Osteoblast (primary cell): Measurements from ENCODE around the gene TMEM212. TPM values are rescaled to one million over a fixed set of nuclear protein-coding genes. Genes with fewer than 3 reads are reported as not detected.

ENCODE experiments used
- DNase-seq: peaks from one replicate; pipeline ENCODE4 v3.0.0; 2011; ENCODE audit warnings: low spot score, mixed read lengths; ENCODE audit not compliant: insufficient read length; ENCODE audit errors: missing footprints
- H2AFZ ChIP-seq: 2 replicates; pipeline ENCODE4 v1.6.0; 2011; ENCODE audit warnings: mild to moderate bottlenecking, low read length
- H3K27ac ChIP-seq: 2 replicates; pipeline ENCODE4 v1.5.1; 2011; ENCODE audit warnings: mild to moderate bottlenecking, low read depth, low read length, moderate library complexity
- H3K27me3 ChIP-seq: 2 replicates; pipeline ENCODE4 v1.6.0; 2012; ENCODE audit warnings: mild to moderate bottlenecking, control low read depth, inconsistent platforms, low read length, moderate library complexity; ENCODE audit not compliant: insufficient read depth
- H3K36me3 ChIP-seq: 2 replicates; pipeline ENCODE4 v1.5.1; 2011; ENCODE audit warnings: mild to moderate bottlenecking, low read length, control low read depth, moderate library complexity; ENCODE audit not compliant: insufficient read depth
- H3K4me1 ChIP-seq: 2 replicates; pipeline ENCODE4 v1.5.1; 2011; ENCODE audit warnings: mild to moderate bottlenecking, low read length, control low read depth, moderate library complexity; ENCODE audit not compliant: insufficient read depth
- H3K4me2 ChIP-seq: 2 replicates; pipeline ENCODE4 v1.6.0; 2011; ENCODE audit warnings: mild to moderate bottlenecking, low read length; ENCODE audit not compliant: insufficient read depth
- H3K4me3 ChIP-seq: fragments of 200-600 bp; sonication (generic); 3 replicates; pipeline ENCODE4 v1.5.1; 2012; ENCODE audit warnings: mild to moderate bottlenecking, low read length, inconsistent platforms; ENCODE audit not compliant: insufficient read depth
- H3K79me2 ChIP-seq: 2 replicates; pipeline ENCODE4 v1.6.0; 2012; ENCODE audit warnings: mild to moderate bottlenecking, low read length, control low read depth, inconsistent platforms; ENCODE audit not compliant: insufficient read depth
- H3K9me3 ChIP-seq: 2 replicates; pipeline ENCODE4 v1.5.1; 2011; ENCODE audit warnings: low read depth, low read length, control low read depth
- H4K20me1 ChIP-seq: 2 replicates; pipeline ENCODE4 v1.6.0; 2012; ENCODE audit warnings: mild to moderate bottlenecking, low read length, control low read depth; ENCODE audit not compliant: insufficient read depth
- total RNA-seq: library from RNA; depleted of rRNA; stranded (reverse); fragments of >200 nt; gene quantifications from 2 replicates; pipeline ENCODE4 v1.2.3, GENCODE V29; 2012
- TF ChIP-seq, protein P1 (sequence below): IDR thresholded peaks from 2 replicates; pipeline ENCODE4 v1.5.1; 2011; ENCODE audit warnings: mild to moderate bottlenecking, low read depth, low read length, moderate library complexity; ENCODE audit errors: extremely low read depth

Gene TMEM212
- total RNA-seq, 1 donor: not detected

DNA sequence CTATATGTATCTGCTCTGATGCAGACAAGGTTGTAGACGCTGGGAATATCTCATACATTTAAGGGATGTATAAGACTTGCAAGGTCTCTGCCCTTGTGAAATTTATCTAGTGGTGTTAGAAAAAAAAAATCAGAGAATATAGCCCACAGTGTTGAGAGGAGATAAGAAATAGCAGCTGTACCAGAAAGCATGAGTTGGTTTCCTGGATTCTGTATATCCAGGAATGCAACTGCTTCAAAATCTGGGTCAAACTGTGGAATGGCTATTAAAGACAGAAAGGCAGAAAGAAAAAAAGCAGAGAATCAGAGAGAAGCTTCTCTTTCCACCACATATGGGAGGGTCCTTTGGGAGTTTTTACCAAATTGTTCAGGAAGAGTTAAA is 1.5 kb upstream of the TMEM212 start:
- H3K9me3 ChIP-seq: no peaks in the 10 kb centered on the region
- no peak overlapping the region for H3K4me2 ChIP-seq
- no peaks in the 10 kb centered on the region for H3K36me3 ChIP-seq
- DNase-seq: no peak
- H3K27me3 ChIP-seq: no peaks in the 10 kb centered on the region
- no peak overlapping the region for H3K4me3 ChIP-seq
- peak overlapping the region; percentile 22 for H3K27ac ChIP-seq
- peaks cover 41% of the 10 kb centered on the region for H3K4me1 ChIP-seq
- H2AFZ ChIP-seq: no peak overlapping the region
- TF ChIP-seq, protein P1, sequence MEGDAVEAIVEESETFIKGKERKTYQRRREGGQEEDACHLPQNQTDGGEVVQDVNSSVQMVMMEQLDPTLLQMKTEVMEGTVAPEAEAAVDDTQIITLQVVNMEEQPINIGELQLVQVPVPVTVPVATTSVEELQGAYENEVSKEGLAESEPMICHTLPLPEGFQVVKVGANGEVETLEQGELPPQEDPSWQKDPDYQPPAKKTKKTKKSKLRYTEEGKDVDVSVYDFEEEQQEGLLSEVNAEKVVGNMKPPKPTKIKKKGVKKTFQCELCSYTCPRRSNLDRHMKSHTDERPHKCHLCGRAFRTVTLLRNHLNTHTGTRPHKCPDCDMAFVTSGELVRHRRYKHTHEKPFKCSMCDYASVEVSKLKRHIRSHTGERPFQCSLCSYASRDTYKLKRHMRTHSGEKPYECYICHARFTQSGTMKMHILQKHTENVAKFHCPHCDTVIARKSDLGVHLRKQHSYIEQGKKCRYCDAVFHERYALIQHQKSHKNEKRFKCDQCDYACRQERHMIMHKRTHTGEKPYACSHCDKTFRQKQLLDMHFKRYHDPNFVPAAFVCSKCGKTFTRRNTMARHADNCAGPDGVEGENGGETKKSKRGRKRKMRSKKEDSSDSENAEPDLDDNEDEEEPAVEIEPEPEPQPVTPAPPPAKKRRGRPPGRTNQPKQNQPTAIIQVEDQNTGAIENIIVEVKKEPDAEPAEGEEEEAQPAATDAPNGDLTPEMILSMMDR: no peak
- no peaks in the 10 kb centered on the region for H3K79me2 ChIP-seq
- H4K20me1 ChIP-seq: no peaks in the 10 kb centered on the region

DNA sequence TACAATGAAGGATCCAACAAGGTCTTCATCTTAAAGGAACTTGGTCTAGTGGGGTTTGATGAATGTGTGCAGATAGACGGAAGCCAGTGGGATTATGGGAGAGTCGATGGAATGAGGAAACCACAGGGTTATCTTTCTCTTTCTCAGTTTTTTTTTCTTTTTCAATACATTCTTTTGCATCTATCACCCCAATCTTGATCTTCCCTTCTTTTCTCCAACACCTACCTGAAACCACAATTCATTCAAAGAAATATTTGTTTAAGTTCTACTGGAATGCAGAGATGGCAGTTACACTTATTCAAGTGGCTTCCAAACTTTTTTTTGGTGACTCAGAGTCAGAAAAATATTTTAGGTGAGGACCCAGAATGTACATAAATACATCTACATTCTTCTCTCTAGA is 1.7 kb downstream of the TMEM212 start:
- Histone ChIP-seq H3K27ac (no peak overlapping the region), H3K9me3 (no peaks in the 10 kb centered on the region), H3K79me2 (no peaks in the 10 kb centered on the region), H3K36me3 (no peaks in the 10 kb centered on the region), H2AFZ (no peak overlapping the region), H3K4me2 (no peak overlapping the region), H3K4me1 (peaks cover 26% of the 10 kb centered on the region), H4K20me1 (no peaks in the 10 kb centered on the region), H3K4me3 (no peak overlapping the region), H3K27me3 (no peaks in the 10 kb centered on the region)
- DNase-seq: no peak
- TF ChIP-seq, protein P1: no peak

DNA sequence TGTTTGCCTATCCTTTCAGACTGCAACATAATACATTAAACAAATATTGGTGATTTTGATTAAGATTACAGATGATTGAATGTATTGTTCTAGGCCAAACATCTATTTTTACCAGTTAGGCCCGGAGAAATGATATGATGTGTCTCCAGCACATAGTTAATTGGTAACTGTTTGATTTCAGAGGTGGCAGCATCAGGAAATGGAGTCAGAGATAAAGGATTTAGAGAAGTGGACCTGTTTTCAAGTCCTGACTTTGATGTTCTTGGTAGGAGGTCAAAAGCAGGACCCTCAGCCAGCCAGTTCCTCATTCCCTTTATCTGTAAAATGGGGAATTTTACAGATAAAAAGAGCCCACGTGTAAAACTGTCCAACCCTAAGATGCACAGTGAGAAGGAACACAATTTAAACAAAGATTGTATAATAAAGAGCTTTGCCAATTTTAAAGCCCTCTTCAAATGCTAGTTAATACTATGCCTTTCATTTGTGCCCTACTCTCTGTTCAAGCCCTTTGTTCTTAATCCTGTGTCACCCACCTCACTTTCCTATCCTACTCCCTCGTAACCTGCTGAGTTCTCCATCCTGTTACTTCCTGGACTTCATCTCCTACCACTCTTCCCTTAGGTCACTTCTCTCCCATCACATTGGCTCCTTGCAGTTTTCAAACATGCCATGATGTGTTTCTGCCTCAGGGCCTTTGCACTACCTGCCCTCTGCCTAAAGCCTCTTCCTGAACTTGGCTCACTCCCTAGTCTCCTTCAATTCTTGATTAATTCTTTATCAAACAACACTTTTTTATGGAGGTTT is 2.5 kb downstream of the TMEM212 start:
- DNase-seq: no peak
- H4K20me1 ChIP-seq: no peaks in the 10 kb centered on the region
- TF ChIP-seq, protein P1: no peak
- H3K36me3 ChIP-seq: no peaks in the 10 kb centered on the region
- no peak overlapping the region for H2AFZ ChIP-seq
- no peak overlapping the region for H3K4me3 ChIP-seq
- H3K4me2 ChIP-seq: no peak overlapping the region
- no peaks in the 10 kb centered on the region for H3K79me2 ChIP-seq
- H3K9me3 ChIP-seq: no peaks in the 10 kb centered on the region
- H3K4me1 ChIP-seq: peaks cover 30% of the 10 kb centered on the region
- no peak overlapping the region for H3K27ac ChIP-seq
- H3K27me3 ChIP-seq: no peaks in the 10 kb centered on the region

DNA sequence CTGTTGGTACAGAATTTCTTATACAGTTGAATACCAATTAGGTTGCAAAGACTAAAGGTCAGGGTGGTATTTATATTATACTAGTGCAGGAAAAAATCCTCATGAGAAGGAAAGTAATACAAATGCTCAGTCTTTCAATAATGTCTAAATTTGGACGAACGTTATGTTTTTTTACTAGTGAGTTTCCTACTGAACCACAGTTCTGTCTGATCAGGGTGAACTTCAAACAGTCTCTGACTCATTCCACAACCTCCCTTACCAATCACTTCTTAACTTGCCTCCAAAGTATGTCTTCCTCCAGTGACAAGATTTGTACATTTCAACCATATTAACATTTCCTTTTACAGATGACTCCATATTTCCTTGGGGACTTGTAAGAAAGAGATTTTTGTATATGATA is 3.4 kb downstream of the TMEM212 start:
- TF ChIP-seq, protein P1: no peak
- Histone ChIP-seq H3K4me2 (peak overlapping the region; percentile 38), H3K4me1 (peaks cover 29% of the 10 kb centered on the region)

More for the DNA sequence above, 3.4 kb downstream of the TMEM212 start:
- peak overlapping the region; percentile 27 for H3K27ac ChIP-seq
- no peaks in the 10 kb centered on the region for H3K27me3 ChIP-seq
- DNase-seq: peak; percentile 75
- H2AFZ ChIP-seq: no peak overlapping the region
- no peaks in the 10 kb centered on the region for H4K20me1 ChIP-seq
- H3K36me3 ChIP-seq: no peaks in the 10 kb centered on the region
- H3K9me3 ChIP-seq: no peaks in the 10 kb centered on the region
- H3K4me3 ChIP-seq: no peak overlapping the region
- H3K79me2 ChIP-seq: no peaks in the 10 kb centered on the region
